ENCODE results near the gene NID1.

Gene NID1

GRCh38 chr1:236110137-236110536 is 45.2 kb upstream of the NID1 start:
- no peak for DNase-seq (ENCODE audit: low spot score)
- Histone ChIP-seq H3K4me3 (no peak overlapping the region), H3K27ac (no peak overlapping the region)
- TF ChIP-seq CTCF (IDR thresholded peaks at IDR 0.05) = no peak

GRCh38 chr1:236108027-236108648 is 43.2 kb upstream of the NID1 start:
- no peak overlapping the region for H3K27ac ChIP-seq
- DNase-seq (ENCODE audit: low spot score) = no peak
- no peak overlapping the region for H3K4me3 ChIP-seq
- no peak for TF ChIP-seq CTCF (IDR thresholded peaks at IDR 0.05)

GRCh38 chr1:236107121-236107907 is 42.4 kb upstream of the NID1 start:
- Histone ChIP-seq H3K27ac (no peak overlapping the region), H3K4me3 (no peak overlapping the region)
- no peak for DNase-seq (ENCODE audit: low spot score)
- TF ChIP-seq CTCF (IDR thresholded peaks at IDR 0.05) = no peak

GRCh38 chr1:236103646-236104218 is 38.8 kb upstream of the NID1 start:
- Histone ChIP-seq H3K4me3 (peak overlapping the region; percentile 5), H3K27ac (no peak overlapping the region)
- TF ChIP-seq CTCF (IDR thresholded peaks at IDR 0.05) = peak; percentile 62
- no peak for DNase-seq (ENCODE audit: low spot score)

GRCh38 chr1:236103059-236103458 is 38.2 kb upstream of the NID1 start:
- Histone ChIP-seq H3K27ac (no peak overlapping the region), H3K4me3 (no peak overlapping the region)
- no peak for TF ChIP-seq CTCF (IDR thresholded peaks at IDR 0.05)
- no peak for DNase-seq (ENCODE audit: low spot score)

- no peak for TF ChIP-seq CTCF (IDR thresholded peaks at IDR 0.05)
- no peak overlapping the region for H3K27ac ChIP-seq
- no peak overlapping the region for H3K4me3 ChIP-seq
- no peak for DNase-seq (ENCODE audit: low spot score)
Measured at GRCh38 chr1:236102611-236103010, 37.7 kb upstream of the NID1 start.

All from coronary artery (tissue), 2 donors.